NB4 (cell line): ENCODE results near the gene ESR1.

Experiments
- MYC ChIP-seq: IDR thresholded peaks from 2 replicates; pipeline ENCODE4 v1.6.1; 2011; ENCODE audit warnings: low read depth, low read length
- POLR2A ChIP-seq: IDR thresholded peaks from 2 replicates; pipeline ENCODE4 v1.6.1; 2011; ENCODE audit warnings: mild to moderate bottlenecking; ENCODE audit not compliant: insufficient read length; ENCODE audit errors: extremely low read depth
- TF ChIP-seq, protein P1 (sequence below): IDR thresholded peaks from one replicate; pipeline ENCODE4 v1.5.1; 2012; ENCODE audit warnings: low read depth, low read length
- TF ChIP-seq, protein P2 (sequence below): IDR thresholded peaks from 2 replicates; pipeline ENCODE4 v1.6.1; 2011; ENCODE audit warnings: low read depth, low read length

DNA sequence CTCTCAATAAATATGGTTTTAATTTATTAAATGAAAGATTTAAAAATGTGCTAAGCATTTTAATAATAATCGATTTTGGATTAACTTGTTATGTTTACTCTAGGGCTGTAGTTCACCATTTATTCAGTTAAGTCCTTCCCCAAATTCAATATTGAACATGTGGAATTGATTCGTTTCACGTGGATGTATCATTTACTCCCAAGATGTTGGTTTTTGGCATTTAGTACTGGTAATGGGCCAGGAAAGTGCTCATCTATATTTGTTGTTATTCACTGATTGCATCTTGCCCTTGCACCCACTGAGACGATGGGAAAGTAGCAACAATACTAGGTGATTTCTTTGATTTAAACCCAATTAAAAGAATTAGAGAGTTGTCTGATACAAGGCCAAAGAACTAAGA is 97.1 kb downstream of the ESR1 start:
- TF ChIP-seq, protein P1, sequence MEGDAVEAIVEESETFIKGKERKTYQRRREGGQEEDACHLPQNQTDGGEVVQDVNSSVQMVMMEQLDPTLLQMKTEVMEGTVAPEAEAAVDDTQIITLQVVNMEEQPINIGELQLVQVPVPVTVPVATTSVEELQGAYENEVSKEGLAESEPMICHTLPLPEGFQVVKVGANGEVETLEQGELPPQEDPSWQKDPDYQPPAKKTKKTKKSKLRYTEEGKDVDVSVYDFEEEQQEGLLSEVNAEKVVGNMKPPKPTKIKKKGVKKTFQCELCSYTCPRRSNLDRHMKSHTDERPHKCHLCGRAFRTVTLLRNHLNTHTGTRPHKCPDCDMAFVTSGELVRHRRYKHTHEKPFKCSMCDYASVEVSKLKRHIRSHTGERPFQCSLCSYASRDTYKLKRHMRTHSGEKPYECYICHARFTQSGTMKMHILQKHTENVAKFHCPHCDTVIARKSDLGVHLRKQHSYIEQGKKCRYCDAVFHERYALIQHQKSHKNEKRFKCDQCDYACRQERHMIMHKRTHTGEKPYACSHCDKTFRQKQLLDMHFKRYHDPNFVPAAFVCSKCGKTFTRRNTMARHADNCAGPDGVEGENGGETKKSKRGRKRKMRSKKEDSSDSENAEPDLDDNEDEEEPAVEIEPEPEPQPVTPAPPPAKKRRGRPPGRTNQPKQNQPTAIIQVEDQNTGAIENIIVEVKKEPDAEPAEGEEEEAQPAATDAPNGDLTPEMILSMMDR = no peak
- TF ChIP-seq, protein P2, sequence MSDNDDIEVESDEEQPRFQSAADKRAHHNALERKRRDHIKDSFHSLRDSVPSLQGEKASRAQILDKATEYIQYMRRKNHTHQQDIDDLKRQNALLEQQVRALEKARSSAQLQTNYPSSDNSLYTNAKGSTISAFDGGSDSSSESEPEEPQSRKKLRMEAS = no peak
- TF ChIP-seq POLR2A (no peak), MYC (no peak)
